ENCODE measurements around the gene RIMOC1. TPM values are rescaled to one million over a fixed set of nuclear protein-coding genes. Genes with fewer than 3 reads are reported as not detected.

The RIMOC1 gene
- total and polyA plus RNA-seq, 10 donors: 4.5 to 29.3 (median 21.9) TPM

DNA sequence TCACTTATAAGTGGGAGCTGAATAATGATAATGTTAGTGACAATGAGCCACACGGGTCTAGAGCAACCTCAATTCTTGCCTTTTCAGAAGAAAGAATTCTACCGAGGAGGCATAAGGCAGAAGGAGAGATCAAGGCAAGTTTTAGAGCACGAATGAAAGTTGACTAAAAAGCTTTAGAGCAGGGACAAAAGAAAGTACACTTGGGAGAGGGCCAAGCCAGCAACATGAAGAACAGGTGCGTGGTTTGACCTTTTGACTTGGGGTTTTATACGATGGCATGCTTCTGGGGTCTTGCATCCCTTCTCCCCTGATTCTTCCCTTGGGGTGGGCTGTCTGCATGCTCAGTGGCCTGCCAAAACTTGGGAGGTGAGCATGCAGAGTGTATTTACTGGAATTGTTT, 21.4 kb upstream of the RIMOC1 start:
- intact Hi-C loops (cut with DNase I; ENCODE audit: low total_unique reads): no loop called here
- no peaks in the 10 kb centered on the region for H3K4me1 ChIP-seq

DNA sequence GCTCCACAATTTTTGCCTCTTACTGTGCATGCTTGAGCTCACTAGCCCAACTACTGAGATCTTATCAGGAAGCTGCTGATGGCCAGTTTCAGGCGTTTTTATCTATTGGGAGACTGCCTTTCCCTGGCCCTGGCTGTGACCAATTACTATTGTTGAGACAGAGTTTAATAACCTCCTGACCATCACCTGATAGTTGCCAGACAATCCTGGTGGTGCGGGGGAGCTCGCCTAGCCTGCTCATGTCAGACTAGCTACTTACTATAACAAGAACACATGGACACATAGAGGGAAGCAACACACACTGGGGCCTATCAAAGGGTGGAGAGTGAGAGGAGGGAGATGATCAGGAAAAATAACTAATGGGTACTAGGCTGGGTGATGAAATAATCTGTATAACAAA, 20.9 kb upstream of the RIMOC1 start:
- H3K27ac ChIP-seq: no peak overlapping the region
- H3K9me3 ChIP-seq: no peaks in the 10 kb centered on the region
- H3K4me3 ChIP-seq: no peak overlapping the region
- H3K36me3 ChIP-seq: no peaks in the 10 kb centered on the region
- intact Hi-C loops (cut with DNase I; ENCODE audit: low total_unique reads): no loop called here
- 80 to 93% (median 83%) methylated on average over 3 of the region's 3 CpGs for WGBS, 5 donors
- H3K4me1 ChIP-seq: no peaks in the 10 kb centered on the region
- TF ChIP-seq POLR2A (IDR thresholded peaks at IDR 0.05) (no peak), POLR2AphosphoS5 (IDR thresholded peaks at IDR 0.05) (no peak)
- TF ChIP-seq, protein P1, sequence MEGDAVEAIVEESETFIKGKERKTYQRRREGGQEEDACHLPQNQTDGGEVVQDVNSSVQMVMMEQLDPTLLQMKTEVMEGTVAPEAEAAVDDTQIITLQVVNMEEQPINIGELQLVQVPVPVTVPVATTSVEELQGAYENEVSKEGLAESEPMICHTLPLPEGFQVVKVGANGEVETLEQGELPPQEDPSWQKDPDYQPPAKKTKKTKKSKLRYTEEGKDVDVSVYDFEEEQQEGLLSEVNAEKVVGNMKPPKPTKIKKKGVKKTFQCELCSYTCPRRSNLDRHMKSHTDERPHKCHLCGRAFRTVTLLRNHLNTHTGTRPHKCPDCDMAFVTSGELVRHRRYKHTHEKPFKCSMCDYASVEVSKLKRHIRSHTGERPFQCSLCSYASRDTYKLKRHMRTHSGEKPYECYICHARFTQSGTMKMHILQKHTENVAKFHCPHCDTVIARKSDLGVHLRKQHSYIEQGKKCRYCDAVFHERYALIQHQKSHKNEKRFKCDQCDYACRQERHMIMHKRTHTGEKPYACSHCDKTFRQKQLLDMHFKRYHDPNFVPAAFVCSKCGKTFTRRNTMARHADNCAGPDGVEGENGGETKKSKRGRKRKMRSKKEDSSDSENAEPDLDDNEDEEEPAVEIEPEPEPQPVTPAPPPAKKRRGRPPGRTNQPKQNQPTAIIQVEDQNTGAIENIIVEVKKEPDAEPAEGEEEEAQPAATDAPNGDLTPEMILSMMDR (IDR thresholded peaks at IDR 0.05 in 8 of 11, conservative IDR thresholded peaks at IDR 0.05 in 3 of 11): no peak
- no peak for DNase-seq
- no peaks in the 10 kb centered on the region for H3K27me3 ChIP-seq (replicated peaks in 1 of 7)

More for the DNA sequence above, 21.4 kb upstream of the RIMOC1 start:
- 78 to 85% (median 81%) methylated on average over 5 of the region's 5 CpGs for WGBS, 5 donors
- Histone ChIP-seq H3K27ac (no peak overlapping the region), H3K9me3 (no peaks in the 10 kb centered on the region), H3K36me3 (no peaks in the 10 kb centered on the region), H3K4me3 (no peak overlapping the region), H3K27me3 (replicated peaks in 1 of 7) (no peaks in the 10 kb centered on the region)
- TF ChIP-seq, protein P1 (IDR thresholded peaks at IDR 0.05 in 8 of 11, conservative IDR thresholded peaks at IDR 0.05 in 3 of 11): no peak
- no peak for TF ChIP-seq POLR2AphosphoS5 (IDR thresholded peaks at IDR 0.05)
- no peak for TF ChIP-seq POLR2A (IDR thresholded peaks at IDR 0.05)
- DNase-seq: no peak

DNA sequence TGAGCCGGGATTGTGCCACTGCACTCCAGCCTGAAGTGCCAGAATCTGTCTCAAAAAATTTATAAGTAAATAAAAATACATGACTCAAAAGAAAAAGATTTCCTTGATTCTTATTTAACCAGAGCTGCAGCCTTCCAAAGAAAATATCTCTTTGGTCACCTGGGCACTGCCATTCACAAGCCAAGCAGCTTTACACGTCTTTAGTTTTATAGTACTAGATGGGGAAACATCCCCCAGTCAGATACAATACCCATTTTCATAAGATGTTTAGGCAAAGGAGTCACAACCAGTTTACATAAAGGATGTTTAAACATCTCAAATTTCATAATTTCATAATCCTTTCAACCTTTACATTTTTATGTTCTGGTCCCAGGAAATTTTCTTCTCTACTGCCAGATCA, 20.2 kb upstream of the RIMOC1 start:
- intact Hi-C loops (cut with DNase I; ENCODE audit: low total_unique reads): no loop called here
- no peak overlapping the region for H3K27ac ChIP-seq
- no peaks in the 10 kb centered on the region for H3K36me3 ChIP-seq
- 91 to 96% (median 93%) methylated on average over 2 of the region's 2 CpGs for WGBS, 5 donors
- H3K27me3 ChIP-seq (replicated peaks in 1 of 7): no peaks in the 10 kb centered on the region
- H3K4me1 ChIP-seq: no peaks in the 10 kb centered on the region
- TF ChIP-seq POLR2AphosphoS5 (IDR thresholded peaks at IDR 0.05) (no peak), POLR2A (IDR thresholded peaks at IDR 0.05) (no peak)
- TF ChIP-seq, protein P1 (IDR thresholded peaks at IDR 0.05 in 8 of 11, conservative IDR thresholded peaks at IDR 0.05 in 3 of 11): no peak
- no peak for DNase-seq
- H3K9me3 ChIP-seq: no peaks in the 10 kb centered on the region
- no peak overlapping the region for H3K4me3 ChIP-seq

DNA sequence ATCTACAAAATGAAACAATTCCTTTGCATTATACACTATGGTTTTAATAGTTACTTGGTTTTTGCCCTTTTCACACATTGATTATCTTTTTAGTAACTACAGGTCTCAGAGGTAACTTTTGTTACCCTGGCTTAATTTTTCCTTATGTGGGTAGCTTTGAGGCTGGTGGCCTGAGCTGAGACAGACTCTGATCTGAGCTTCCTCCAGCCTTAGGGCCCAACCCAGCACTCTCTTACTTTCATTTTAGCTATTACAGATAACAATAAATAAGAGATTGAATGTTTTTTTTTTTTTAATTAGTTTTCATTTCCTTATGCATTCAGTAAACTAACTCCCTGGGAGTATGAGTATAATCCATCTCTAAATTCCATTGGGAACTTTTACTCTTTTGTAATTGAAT, 18.9 kb upstream of the RIMOC1 start:
- H3K4me3 ChIP-seq: no peak overlapping the region
- no peak for TF ChIP-seq POLR2AphosphoS5 (IDR thresholded peaks at IDR 0.05)
- TF ChIP-seq POLR2A (IDR thresholded peaks at IDR 0.05): no peak
- TF ChIP-seq, protein P1 (IDR thresholded peaks at IDR 0.05 in 8 of 11, conservative IDR thresholded peaks at IDR 0.05 in 3 of 11): no peak
- no peaks in the 10 kb centered on the region for H3K9me3 ChIP-seq
- H3K27ac ChIP-seq: no peak overlapping the region
- H3K36me3 ChIP-seq: no peaks in the 10 kb centered on the region
- intact Hi-C loops (cut with DNase I; ENCODE audit: low total_unique reads): no loop called here
- H3K27me3 ChIP-seq (replicated peaks in 1 of 7): no peaks in the 10 kb centered on the region
- H3K4me1 ChIP-seq: no peaks in the 10 kb centered on the region
- no peak for DNase-seq

Data from spleen (tissue), 11 donors.